ENCODE results near the gene CEACAM3.

The CEACAM3 gene

GRCh38 chr19:41783612-41784011 lies 12.8 kb upstream of the CEACAM3 start:
- no peak overlapping the region for H2AFZ ChIP-seq (ENCODE audit: low read depth)
- no peaks in the 10 kb centered on the region for H4K20me1 ChIP-seq (ENCODE audit: insufficient read depth)
- H3K4me3 ChIP-seq (IDR thresholded peaks at IDR 0.05; ENCODE audit: insufficient read depth, low read depth, low read length), result no peak overlapping the region
- no peaks in the 10 kb centered on the region for H3K79me2 ChIP-seq (ENCODE audit: insufficient read depth, low read depth)
- H3K27ac ChIP-seq, result no peak overlapping the region
- no peaks in the 10 kb centered on the region for H3K4me1 ChIP-seq (ENCODE audit: low read depth, poor library complexity, severe bottlenecking)
- no peak for TF ChIP-seq CTCF (conservative IDR thresholded peaks at IDR 0.05; ENCODE audit: low read depth, low read length)
- no peak overlapping the region for H3K4me2 ChIP-seq
- H3K9ac ChIP-seq, result no peak overlapping the region
- peaks cover 82% of the 10 kb centered on the region for H3K27me3 ChIP-seq (ENCODE audit: insufficient read depth, low read depth)
- no peaks in the 10 kb centered on the region for H3K36me3 ChIP-seq (ENCODE audit: insufficient read depth)

GRCh38 chr19:41784312-41784711 lies 12.1 kb upstream of the CEACAM3 start:
- Histone ChIP-seq H3K4me2 (no peak overlapping the region), H3K4me1 (ENCODE audit: low read depth, poor library complexity, severe bottlenecking) (no peaks in the 10 kb centered on the region), H3K36me3 (ENCODE audit: insufficient read depth) (no peaks in the 10 kb centered on the region), H3K79me2 (ENCODE audit: insufficient read depth, low read depth) (no peaks in the 10 kb centered on the region), H3K27me3 (ENCODE audit: insufficient read depth, low read depth) (peaks cover 79% of the 10 kb centered on the region), H4K20me1 (ENCODE audit: insufficient read depth) (no peaks in the 10 kb centered on the region), H3K4me3 (IDR thresholded peaks at IDR 0.05; ENCODE audit: insufficient read depth, low read depth, low read length) (no peak overlapping the region), H3K27ac (no peak overlapping the region), H3K9ac (no peak overlapping the region), H2AFZ (ENCODE audit: low read depth) (no peak overlapping the region)
- no peak for TF ChIP-seq CTCF (conservative IDR thresholded peaks at IDR 0.05; ENCODE audit: low read depth, low read length)

- no peak overlapping the region for H3K27ac ChIP-seq
- H2AFZ ChIP-seq (ENCODE audit: low read depth), result no peak overlapping the region
- H3K4me3 ChIP-seq (IDR thresholded peaks at IDR 0.05; ENCODE audit: insufficient read depth, low read depth, low read length), result no peak overlapping the region
- H3K4me2 ChIP-seq, result no peak overlapping the region
- TF ChIP-seq CTCF (conservative IDR thresholded peaks at IDR 0.05; ENCODE audit: low read depth, low read length), result no peak
- no peaks in the 10 kb centered on the region for H3K79me2 ChIP-seq (ENCODE audit: insufficient read depth, low read depth)
- no peaks in the 10 kb centered on the region for H3K36me3 ChIP-seq (ENCODE audit: insufficient read depth)
- H3K27me3 ChIP-seq (ENCODE audit: insufficient read depth, low read depth), result peaks cover 79% of the 10 kb centered on the region
- no peak overlapping the region for H3K9ac ChIP-seq
- H4K20me1 ChIP-seq (ENCODE audit: insufficient read depth), result no peaks in the 10 kb centered on the region
- H3K4me1 ChIP-seq (ENCODE audit: low read depth, poor library complexity, severe bottlenecking), result no peaks in the 10 kb centered on the region
Measured at GRCh38 chr19:41784743-41785142, 11.6 kb upstream of the CEACAM3 start.

GRCh38 chr19:41785653-41786052 lies 10.7 kb upstream of the CEACAM3 start:
- peaks cover 79% of the 10 kb centered on the region for H3K27me3 ChIP-seq (ENCODE audit: insufficient read depth, low read depth)
- H3K36me3 ChIP-seq (ENCODE audit: insufficient read depth), result no peaks in the 10 kb centered on the region
- H3K9ac ChIP-seq, result no peak overlapping the region
- H3K79me2 ChIP-seq (ENCODE audit: insufficient read depth, low read depth), result no peaks in the 10 kb centered on the region
- no peaks in the 10 kb centered on the region for H3K4me1 ChIP-seq (ENCODE audit: low read depth, poor library complexity, severe bottlenecking)
- H3K4me3 ChIP-seq (IDR thresholded peaks at IDR 0.05; ENCODE audit: insufficient read depth, low read depth, low read length), result no peak overlapping the region
- H3K4me2 ChIP-seq, result no peak overlapping the region
- H3K27ac ChIP-seq, result no peak overlapping the region
- TF ChIP-seq CTCF (conservative IDR thresholded peaks at IDR 0.05; ENCODE audit: low read depth, low read length), result peak; percentile 94
- no peaks in the 10 kb centered on the region for H4K20me1 ChIP-seq (ENCODE audit: insufficient read depth)
- 0 out of 2 replicates have a peak overlapping the region, but pooled peaks have one; percentile 3 for H2AFZ ChIP-seq (ENCODE audit: low read depth)
